Fibroblast of villous mesenchyme (primary cell): ENCODE measurements around the gene PAWR. TPM values are rescaled to one million over a fixed set of nuclear protein-coding genes. Genes with fewer than 3 reads are reported as not detected.
"Not testable (repeated sequence)": the region's sequence is repeated elsewhere in the genome, so short reads cannot be mapped to it uniquely, and the experiment has no call there.

Source experiments
- DNase-seq: peaks from one replicate; pipeline ENCODE4 v3.0.0-alpha.2; 2010; ENCODE audit warnings: low read depth
- H3K4me3 ChIP-seq: 2 replicates; pipeline ENCODE4 v1.5.1; 2011; ENCODE audit warnings: low read depth, mild to moderate bottlenecking, low read length
- CTCF ChIP-seq: IDR thresholded peaks from 2 replicates; pipeline ENCODE4 v1.5.1; 2012; ENCODE audit warnings: low read depth, mild to moderate bottlenecking, low read length; ENCODE audit not compliant: insufficient read depth
- total RNA-seq: library from RNA; depleted of rRNA; stranded (reverse); fragments of >200 nt; gene quantifications from 2 replicates; pipeline ENCODE4 v1.2.3, GENCODE V29; 2012

The PAWR gene
- total RNA-seq, 1 donor = 64.3 TPM

- no peak for TF ChIP-seq CTCF
- H3K4me3 ChIP-seq = no peak overlapping the region
Measured at GRCh38 chr12:79652521-79652920, 38.2 kb downstream of the PAWR start.

GRCh38 chr12:79650440-79650839 is 40.3 kb downstream of the PAWR start:
- TF ChIP-seq CTCF = no peak
- no peak overlapping the region for H3K4me3 ChIP-seq
- DNase-seq = no peak

More at GRCh38 chr12:79652521-79652920, 38.2 kb downstream of the PAWR start:
- no peak for DNase-seq

- no peak overlapping the region for H3K4me3 ChIP-seq
- DNase-seq = no peak
- TF ChIP-seq CTCF = no peak
Measured at GRCh38 chr12:79648881-79649280, 41.9 kb downstream of the PAWR start.

GRCh38 chr12:79646843-79647242 is 43.9 kb downstream of the PAWR start:
- H3K4me3 ChIP-seq, DNase-seq: not testable (repeated sequence)

GRCh38 chr12:79645235-79645630 is 45.5 kb downstream of the PAWR start:
- no peak for TF ChIP-seq CTCF
- no peak overlapping the region for H3K4me3 ChIP-seq
- no peak for DNase-seq

- DNase-seq = no peak
- no peak overlapping the region for H3K4me3 ChIP-seq
- no peak for TF ChIP-seq CTCF
Measured at GRCh38 chr12:79644274-79645234, 46.2 kb downstream of the PAWR start.

- DNase-seq = no peak
- no peak overlapping the region for H3K4me3 ChIP-seq
- TF ChIP-seq CTCF = no peak
Measured at GRCh38 chr12:79643821-79644220, 46.9 kb downstream of the PAWR start.
